IMR-90 (cell line): ENCODE measurements around the gene DDX31. TPM values are rescaled to one million over a fixed set of nuclear protein-coding genes. Genes with fewer than 3 reads are reported as not detected.
"Not testable (repeated sequence)": the region's sequence is repeated elsewhere in the genome, so short reads cannot be mapped to it uniquely, and the experiment has no call there.

ENCODE experiments used
- ATAC-seq: fragments of 200-7000 bp; cut with Tn5 transposase; 2 replicates; pipeline ENCODE4 v1.9.1; 2020; ENCODE audit warnings: low read depth, mild to moderate bottlenecking, moderate library complexity
- BruUV-seq: library from RNA; stranded (reverse); fragments of 400-500 nt; replicated peaks from 2 replicates; lab custom pipeline; 2021; lab: Mats Ljungman, UMichigan
- CTCF ChIA-PET: fragments of 300-600 bp; formaldehyde crosslinking; extraction: SDS; loops from one replicate; lab custom pipeline; 2021; ENCODE audit warnings: antibody characterized with exemption; lab: Yijun Ruan, JAX
- POLR2A ChIA-PET: fragments of 300-600 bp; sonication (Branson Sonifier 250); formaldehyde crosslinking; loops from one replicate; lab custom pipeline; 2022; ENCODE audit warnings: antibody characterized with exemption; ENCODE audit not compliant: unreplicated experiment; lab: Charles Lee
- DNase-seq: peaks from one replicate; pipeline ENCODE4 v3.0.0; 2013
- H2AFZ ChIP-seq: replicated peaks from 2 replicates; pipeline ENCODE3; 2013; ENCODE audit warnings: low read length, mild to moderate bottlenecking; ENCODE audit not compliant: poor library complexity
- H2AK5ac ChIP-seq: 2 replicates; pipeline ENCODE4 v1.6.1; 2013; ENCODE audit warnings: low read depth, low read length, inconsistent platforms
- H2AK9ac ChIP-seq: replicated peaks from 2 replicates; pipeline ENCODE3; 2013; ENCODE audit warnings: mild to moderate bottlenecking, low read depth, low read length, moderate library complexity; ENCODE audit not compliant: poor library complexity
- H2BK120ac ChIP-seq: 2 replicates; pipeline ENCODE4 v1.6.1; 2013; ENCODE audit warnings: low read depth, low read length, inconsistent platforms
- H2BK15ac ChIP-seq: 3 replicates; pipeline ENCODE4 v1.6.1; 2013; ENCODE audit warnings: low read depth, low read length, inconsistent platforms
- H2BK20ac ChIP-seq: 2 replicates; pipeline ENCODE4 v1.6.1; 2013; ENCODE audit warnings: low read depth, mild to moderate bottlenecking, inconsistent platforms, low read length, moderate library complexity
- H2BK5ac ChIP-seq: 2 replicates; pipeline ENCODE4 v1.6.1; 2013; ENCODE audit warnings: mild to moderate bottlenecking, low read depth, low read length, inconsistent platforms; ENCODE audit not compliant: poor library complexity, severe bottlenecking
- H3K14ac ChIP-seq: replicated peaks from 2 replicates; pipeline ENCODE4 v1.6.1; 2013; ENCODE audit warnings: low read depth, low read length, inconsistent platforms
- H3K18ac ChIP-seq: 2 replicates; pipeline ENCODE4 v1.6.1; 2013; ENCODE audit warnings: low read depth, low read length, control low read depth
- H3K23ac ChIP-seq: 2 replicates; pipeline ENCODE4 v1.6.1; 2013; ENCODE audit warnings: low read depth, low read length, inconsistent platforms
- H3K27ac ChIP-seq: 2 replicates; pipeline ENCODE4 v1.5.1; 2013; ENCODE audit warnings: mild to moderate bottlenecking, control low read depth, low read length; ENCODE audit not compliant: insufficient read depth
- H3K27me3 ChIP-seq: 2 replicates; pipeline ENCODE4 v1.6.1; 2013; ENCODE audit warnings: low read length; ENCODE audit not compliant: control insufficient read depth, insufficient read depth
- H3K36me3 ChIP-seq: 2 replicates; pipeline ENCODE4 v1.6.1; 2013; ENCODE audit warnings: low read length, mixed read lengths; ENCODE audit not compliant: control insufficient read depth, insufficient read depth
- H3K4ac ChIP-seq: 2 replicates; pipeline ENCODE4 v1.6.1; 2013; ENCODE audit warnings: low read depth, low read length, inconsistent platforms
- H3K4me1 ChIP-seq: 2 replicates; pipeline ENCODE4 v1.6.1; 2013; ENCODE audit warnings: low read length, mixed read lengths; ENCODE audit not compliant: control insufficient read depth, insufficient read depth
- H3K4me2 ChIP-seq: 2 replicates; pipeline ENCODE4 v1.6.1; 2013; ENCODE audit warnings: low read depth, mild to moderate bottlenecking, control low read depth, low read length, moderate library complexity
- H3K4me3 ChIP-seq: 2 replicates; pipeline ENCODE4 v1.5.1; 2013; ENCODE audit warnings: low read depth, mild to moderate bottlenecking, control low read depth, low read length, moderate library complexity; ENCODE audit not compliant: insufficient read depth
- H3K56ac ChIP-seq: 2 replicates; pipeline ENCODE4 v1.6.1; 2013; ENCODE audit warnings: low read length, inconsistent platforms; ENCODE audit not compliant: insufficient read depth; ENCODE audit errors: extremely low read depth
- H3K79me1 ChIP-seq, 2 experiments: 2 replicates each; pipeline ENCODE4 v1.6.1; 2013; ENCODE audit warnings: low read length in 2 of 2, inconsistent platforms in 1 of 2, low read depth in 1 of 2
- H3K9ac ChIP-seq: 2 replicates; pipeline ENCODE4 v1.6.1; 2013; ENCODE audit warnings: low read depth, low read length, control low read depth
- H3K9me1 ChIP-seq: 2 replicates; pipeline ENCODE4 v1.6.1; 2013; ENCODE audit warnings: low read length, inconsistent platforms; ENCODE audit not compliant: insufficient read depth
- H3K9me3 ChIP-seq: 2 replicates; pipeline ENCODE4 v1.6.1; 2013; ENCODE audit warnings: low read length; ENCODE audit not compliant: control insufficient read depth, insufficient read depth
- H4K20me1 ChIP-seq: 2 replicates; pipeline ENCODE4 v1.6.1; 2013; ENCODE audit warnings: low read length, inconsistent platforms; ENCODE audit not compliant: insufficient read depth
- H4K5ac ChIP-seq: 2 replicates; pipeline ENCODE4 v1.6.1; 2013; ENCODE audit warnings: mild to moderate bottlenecking, low read depth, low read length, control low read depth
- H4K8ac ChIP-seq, 2 experiments: 2 replicates each; pipeline ENCODE4 v1.6.1; 2013; ENCODE audit warnings: low read depth in 2 of 2, low read length in 2 of 2, control low read depth in 1 of 2, inconsistent platforms in 1 of 2
- H4K91ac ChIP-seq: 2 replicates; pipeline ENCODE4 v1.6.1; 2013; ENCODE audit warnings: low read depth, low read length, inconsistent platforms; ENCODE audit not compliant: insufficient read depth
- BHLHE40 ChIP-seq: fragments of 150-350 bp; IDR thresholded peaks from 2 replicates; pipeline ENCODE4 v1.6.1; 2016; ENCODE audit warnings: mild to moderate bottlenecking, low read depth, low read length
- WGBS, 2 experiments: methylation state at CpG; one replicate each; pipeline versions ENCODE4 v1.1.5 to v1.1.7; 2013; ENCODE audit warnings: missing lambda C conversion rate in 2 of 2; ENCODE audit not compliant: insufficient read length in 1 of 2; ENCODE audit errors: extremely low coverage in 2 of 2; 5-methylcytosine and 5-hydroxymethylcytosine counted together
- dilution Hi-C: fragments of 300-500 bp; cut with HindIII; formaldehyde crosslinking; loops from one replicate; pipeline ENCODE4 v1.14.3; 2018; ENCODE audit warnings: low sequenced_read_pairs; ENCODE audit not compliant: unreplicated experiment
- in situ Hi-C: fragments of 300-500 bp; cut with MboI; formaldehyde crosslinking; loops from 3 replicates; pipeline ENCODE4 v1.14.3; 2019; ENCODE audit warnings: low sequenced_read_pairs, inconsistent platforms, mixed read lengths
- intact Hi-C: fragments of 100-400 bp; cut with micrococcal nuclease; formaldehyde crosslinking; loops from 2 replicates; pipeline ENCODE4 v1.10.0; 2022
- polyA plus RNA-seq, 3 experiments: library from polyadenylated mRNA; depleted of rRNA; stranded (reverse); fragments of >200 nt; gene quantifications; 2 replicates each; pipeline ENCODE4 v1.2.3, GENCODE V29; 2012; ENCODE audit warnings: low replicate concordance in 1 of 3
- total RNA-seq: library from RNA; depleted of rRNA; stranded (reverse); fragments of >200 nt; gene quantifications from 2 replicates; pipeline ENCODE4 v1.2.3, GENCODE V29; 2012
- TF ChIP-seq, protein P1 (sequence below): fragments of 150-350 bp; IDR thresholded peaks from 2 replicates; pipeline ENCODE4 v1.6.1; 2016; ENCODE audit warnings: low read depth, mild to moderate bottlenecking, low read length, moderate library complexity, borderline replicate concordance
- TF ChIP-seq, protein P2 (sequence below): fragments of 150-350 bp; IDR thresholded peaks from 2 replicates; pipeline ENCODE4 v1.6.1; 2017; ENCODE audit warnings: mild to moderate bottlenecking, antibody characterized with exemption, low read length, low read depth

Gene DDX31
- total and polyA plus RNA-seq, 2 of the 4 experiments (the other 2 are of a cell fraction), result 10.7 to 14.0 TPM

DNA sequence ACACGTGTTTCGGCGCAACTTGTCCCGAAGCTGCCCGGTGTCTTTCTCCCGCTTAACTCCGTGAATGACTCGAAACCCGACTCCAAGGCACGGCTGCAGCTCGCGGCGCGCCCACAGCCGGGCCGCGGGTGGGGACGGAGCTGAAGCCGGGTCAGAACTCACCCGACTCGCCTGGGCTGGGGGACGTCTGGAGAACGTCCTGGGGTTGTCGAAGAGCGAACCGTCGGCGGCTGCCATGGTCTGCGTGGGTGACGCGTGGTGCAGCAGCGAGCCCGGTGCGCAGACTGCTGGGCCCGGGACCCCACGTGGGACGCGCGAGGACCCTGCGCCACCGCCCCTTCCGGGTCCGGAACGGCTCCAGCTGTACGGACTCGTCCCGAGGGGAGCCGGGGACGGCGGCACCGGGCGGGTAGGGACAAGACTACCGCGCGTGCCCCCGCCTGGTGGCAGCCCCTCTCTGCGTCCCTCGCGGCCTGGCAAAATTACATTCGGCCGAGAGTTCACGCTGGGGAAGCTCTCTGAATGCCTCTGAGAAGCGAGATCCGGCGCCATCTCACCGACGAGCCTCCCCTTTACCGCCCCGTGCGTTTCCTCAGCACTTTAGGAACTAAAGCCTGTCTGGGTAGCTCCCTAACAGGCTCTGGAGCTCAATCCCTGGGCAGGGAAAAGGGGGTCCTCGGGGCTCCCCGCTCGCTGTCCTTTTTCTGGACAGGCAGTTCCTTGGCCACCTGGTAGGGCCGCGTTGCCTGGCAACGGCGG is at the start of gene DDX31 (continued):
- TF ChIP-seq, protein P1, sequence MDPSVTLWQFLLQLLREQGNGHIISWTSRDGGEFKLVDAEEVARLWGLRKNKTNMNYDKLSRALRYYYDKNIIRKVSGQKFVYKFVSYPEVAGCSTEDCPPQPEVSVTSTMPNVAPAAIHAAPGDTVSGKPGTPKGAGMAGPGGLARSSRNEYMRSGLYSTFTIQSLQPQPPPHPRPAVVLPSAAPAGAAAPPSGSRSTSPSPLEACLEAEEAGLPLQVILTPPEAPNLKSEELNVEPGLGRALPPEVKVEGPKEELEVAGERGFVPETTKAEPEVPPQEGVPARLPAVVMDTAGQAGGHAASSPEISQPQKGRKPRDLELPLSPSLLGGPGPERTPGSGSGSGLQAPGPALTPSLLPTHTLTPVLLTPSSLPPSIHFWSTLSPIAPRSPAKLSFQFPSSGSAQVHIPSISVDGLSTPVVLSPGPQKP, result no peak
- 0 out of 2 replicates have a peak, but pooled peaks have one; percentile 4 for TF ChIP-seq BHLHE40
- TF ChIP-seq, protein P2, sequence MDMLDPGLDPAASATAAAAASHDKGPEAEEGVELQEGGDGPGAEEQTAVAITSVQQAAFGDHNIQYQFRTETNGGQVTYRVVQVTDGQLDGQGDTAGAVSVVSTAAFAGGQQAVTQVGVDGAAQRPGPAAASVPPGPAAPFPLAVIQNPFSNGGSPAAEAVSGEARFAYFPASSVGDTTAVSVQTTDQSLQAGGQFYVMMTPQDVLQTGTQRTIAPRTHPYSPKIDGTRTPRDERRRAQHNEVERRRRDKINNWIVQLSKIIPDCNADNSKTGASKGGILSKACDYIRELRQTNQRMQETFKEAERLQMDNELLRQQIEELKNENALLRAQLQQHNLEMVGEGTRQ, result peak; percentile 86

DNA sequence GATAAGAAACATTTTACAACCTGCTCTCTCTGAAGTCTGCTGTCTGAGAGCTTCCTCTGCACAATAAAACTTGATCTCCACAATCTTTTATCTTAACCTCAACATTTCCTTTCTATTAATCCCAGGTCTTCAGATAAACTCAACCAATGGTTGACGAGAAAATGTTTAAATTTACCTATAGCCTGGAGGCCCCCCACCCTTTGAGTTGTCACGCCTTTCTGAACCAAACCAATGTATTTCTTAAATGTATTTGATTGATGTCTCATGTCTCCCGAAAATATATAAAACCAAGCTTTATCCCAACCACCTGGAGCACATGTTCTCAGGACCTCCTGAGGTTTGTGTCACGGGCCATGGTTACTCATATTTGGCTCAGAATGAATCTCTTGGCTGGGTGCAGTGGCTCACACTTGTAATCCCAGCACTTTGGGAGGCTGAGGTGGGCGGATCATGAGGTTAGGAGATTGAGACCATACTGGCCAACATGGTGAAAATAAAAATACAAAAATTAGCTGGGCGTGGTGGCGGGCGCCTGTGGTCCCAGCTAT is 48.7 kb upstream of the DDX31 start:
- H3K27me3 ChIP-seq, result peaks cover 24% of the 10 kb centered on the region
- H3K23ac ChIP-seq, H2AK9ac ChIP-seq, CTCF ChIA-PET, POLR2A ChIA-PET, H3K79me1 ChIP-seq, H4K20me1 ChIP-seq, H3K4me2 ChIP-seq, ATAC-seq, H4K91ac ChIP-seq, DNase-seq, H3K18ac ChIP-seq, in situ Hi-C loops, H3K4me1 ChIP-seq, H3K27ac ChIP-seq, H3K36me3 ChIP-seq, H3K56ac ChIP-seq, H2AFZ ChIP-seq, H3K4ac ChIP-seq, H2BK15ac ChIP-seq, H4K8ac ChIP-seq, H3K4me3 ChIP-seq, H2BK5ac ChIP-seq, H2BK20ac ChIP-seq, H2AK5ac ChIP-seq, dilution Hi-C loops, intact Hi-C loops, BruUV-seq, H4K5ac ChIP-seq, H3K9me3 ChIP-seq, H2BK120ac ChIP-seq, H3K9ac ChIP-seq, H3K9me1 ChIP-seq, H3K14ac ChIP-seq: not testable (repeated sequence)
- WGBS, 2 experiments, result 84% methylated on average over 4 of the region's 8 CpGs; no CpG with 5 or more reads in 1 of the 2 experiments
